ENCODE data around the gene CBX8.

CBX8 gene

DNA sequence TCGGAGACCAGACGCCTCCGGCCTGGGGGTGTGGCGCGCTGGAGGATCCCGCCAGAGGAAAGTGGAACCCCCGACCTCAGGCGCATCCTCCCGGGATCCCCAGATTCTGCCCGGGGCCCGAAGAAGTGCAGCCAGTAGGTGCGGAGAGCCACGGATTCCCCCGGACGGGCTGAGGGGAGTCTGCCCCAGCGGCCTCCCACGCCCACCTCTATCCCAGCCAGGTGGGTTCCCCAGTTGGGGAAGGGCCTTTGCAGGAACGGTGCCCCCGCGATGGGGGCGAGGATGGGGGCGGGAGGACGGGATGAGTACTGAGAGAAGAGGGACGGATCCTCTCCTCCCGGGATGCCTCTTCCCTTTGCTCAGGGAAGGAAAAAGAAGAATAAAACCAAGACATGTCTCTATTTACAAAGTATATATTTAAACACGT, 5.1 kb downstream of the CBX8 start:
- DNase-seq = no peak

DNA sequence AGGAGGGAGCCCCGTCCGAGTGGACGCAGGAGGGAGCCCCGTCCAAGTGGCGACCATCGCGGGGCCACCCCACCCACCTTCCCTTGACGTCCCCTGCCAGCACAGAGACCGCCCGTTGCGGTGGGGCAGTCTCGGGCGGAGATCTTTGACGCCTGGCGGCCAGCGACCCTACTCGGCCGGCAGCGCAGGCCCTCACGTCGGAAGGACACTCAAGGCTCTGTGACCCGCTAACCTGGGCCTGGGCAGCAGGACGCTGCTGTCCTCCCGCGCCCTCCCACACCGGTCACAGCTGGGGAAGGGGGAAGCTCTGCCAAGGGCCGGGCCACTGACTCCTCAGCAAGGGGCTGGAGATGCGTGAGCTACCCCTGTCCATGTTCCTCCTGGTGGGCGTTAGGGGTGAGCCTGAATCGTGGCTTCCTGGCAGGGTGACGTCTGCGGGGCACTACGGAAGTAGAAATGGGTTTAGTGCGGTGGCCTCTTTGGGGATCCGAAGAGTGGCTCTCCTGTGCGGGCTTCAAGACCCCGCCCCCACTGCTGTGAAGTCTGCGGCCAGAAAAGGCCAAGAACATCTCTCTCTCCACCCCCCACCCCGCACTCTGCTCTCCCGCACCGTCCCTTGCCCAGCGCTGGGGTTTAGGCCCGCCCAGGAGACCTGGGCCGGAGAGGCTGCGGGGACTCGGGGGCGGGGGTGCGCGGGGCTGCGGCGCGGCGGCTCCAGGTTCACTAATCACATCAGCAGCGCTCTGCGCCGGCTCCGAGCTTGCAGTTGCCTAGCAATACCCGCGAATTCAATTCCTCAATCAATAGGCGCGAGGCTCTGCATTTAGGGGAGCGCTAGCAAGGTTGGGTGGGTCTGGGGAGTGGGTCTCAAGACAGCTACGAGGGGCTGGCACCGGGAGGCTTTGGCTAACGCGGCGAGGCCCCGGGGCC, 5.8 kb downstream of the CBX8 start:
- no peak for DNase-seq

DNA sequence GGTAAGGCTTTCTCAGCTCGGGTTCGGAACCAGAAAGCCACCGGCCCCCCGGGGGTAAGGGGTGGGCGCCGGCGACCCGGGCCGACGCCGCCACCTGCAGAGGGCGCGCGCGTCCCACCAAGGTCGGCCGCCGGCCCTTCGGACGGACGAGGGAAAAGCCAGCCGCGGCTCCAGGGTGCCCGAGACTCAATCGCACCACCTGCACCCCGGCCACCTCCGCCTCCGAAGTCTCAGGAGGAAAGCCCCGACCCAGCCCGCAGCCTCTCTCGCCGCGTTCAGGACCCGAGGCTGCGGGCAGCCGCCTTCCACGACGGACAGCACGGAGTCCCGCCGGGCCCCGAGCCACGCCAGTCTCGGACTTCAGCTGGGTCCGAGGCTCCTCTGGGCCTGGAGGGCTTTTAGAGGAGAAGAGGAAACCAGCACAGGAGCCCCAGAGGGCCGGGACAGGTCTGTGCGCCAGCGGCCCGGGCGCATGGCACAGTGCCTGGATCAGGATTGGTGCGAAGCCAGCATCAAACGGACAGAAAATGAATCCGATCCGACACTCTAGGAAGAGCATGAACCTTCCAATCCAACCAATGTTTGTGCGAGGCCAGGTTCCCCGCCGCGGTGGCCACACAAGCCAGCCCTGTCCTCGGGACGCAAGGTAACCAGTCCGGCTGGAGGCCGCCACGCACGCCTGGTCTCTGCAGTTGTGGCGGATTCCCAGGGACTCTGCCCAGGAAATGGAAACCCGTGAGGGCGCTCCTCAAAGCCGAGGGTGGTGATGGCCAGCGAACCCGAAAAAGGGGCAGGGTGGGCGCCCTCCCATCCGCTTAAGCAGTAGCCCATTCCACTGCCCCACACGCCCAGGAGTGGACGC, 6.7 kb downstream of the CBX8 start:
- peak; percentile 36 for DNase-seq

DNA sequence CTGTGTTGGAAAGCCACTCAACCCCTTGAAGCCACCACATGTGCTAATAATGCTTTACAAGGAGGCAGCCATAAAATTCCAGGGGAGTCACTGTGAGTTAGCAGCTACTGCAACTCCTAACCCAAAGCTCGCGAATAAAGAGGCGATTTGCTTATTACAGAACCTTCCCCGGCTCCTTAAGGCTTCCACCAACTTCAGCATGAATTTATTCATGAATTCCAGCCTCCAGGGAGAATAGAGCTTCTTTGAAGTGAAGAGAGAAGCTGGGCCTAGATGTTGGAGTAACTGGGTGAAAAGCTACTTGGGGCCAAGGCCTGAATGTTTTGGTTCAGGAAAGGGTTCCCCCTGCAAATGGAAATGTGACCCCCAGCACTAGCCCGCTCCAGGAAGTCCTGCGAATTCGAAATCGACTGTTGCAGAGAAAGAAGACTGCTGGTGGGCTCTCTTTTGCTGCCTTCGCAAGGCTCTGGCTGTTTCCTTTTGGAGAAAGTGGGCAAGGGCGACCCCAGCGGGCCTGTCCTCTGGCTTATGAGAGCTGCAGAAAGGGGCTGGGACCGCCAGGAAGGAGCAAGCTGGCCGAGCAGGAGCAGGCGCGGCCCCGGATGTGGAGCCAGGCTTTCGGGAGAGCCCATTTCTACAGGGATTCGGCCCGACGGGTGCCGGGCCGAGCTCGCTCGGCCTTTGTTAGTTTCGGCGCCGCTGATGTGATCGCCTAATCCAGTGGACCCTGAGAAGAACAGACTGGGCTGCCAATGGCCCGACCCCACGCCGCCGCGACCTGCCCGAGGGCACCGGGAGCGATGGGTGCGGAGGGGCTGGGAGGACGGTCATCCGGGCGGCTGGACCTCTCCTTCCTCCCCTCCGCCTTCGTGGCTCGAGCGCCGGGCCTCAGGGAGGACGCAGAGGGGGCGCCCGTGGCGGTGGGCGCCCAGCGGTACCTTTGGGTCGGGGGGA, 7.6 kb downstream of the CBX8 start:
- DNase-seq = no peak

DNA sequence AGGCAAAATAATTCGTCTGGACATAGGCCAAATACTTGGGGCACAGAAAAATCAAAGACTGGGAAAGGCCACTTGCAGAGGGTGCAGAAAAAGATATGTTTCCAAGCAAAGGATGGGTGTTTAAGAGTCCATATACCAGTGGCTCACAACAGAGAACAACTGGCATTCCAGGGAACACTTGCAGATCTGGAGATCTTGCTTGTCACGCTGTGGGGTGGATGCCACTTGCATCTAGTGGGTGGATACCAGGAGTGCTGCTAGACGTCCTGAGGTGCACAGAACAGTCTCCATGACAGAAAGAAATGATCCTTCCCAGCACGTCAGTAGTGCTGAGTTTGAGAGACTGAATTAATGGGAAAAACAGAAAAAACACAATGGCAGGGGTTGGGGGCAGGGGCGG, 8.4 kb downstream of the CBX8 start:
- DNase-seq = no peak

DNA sequence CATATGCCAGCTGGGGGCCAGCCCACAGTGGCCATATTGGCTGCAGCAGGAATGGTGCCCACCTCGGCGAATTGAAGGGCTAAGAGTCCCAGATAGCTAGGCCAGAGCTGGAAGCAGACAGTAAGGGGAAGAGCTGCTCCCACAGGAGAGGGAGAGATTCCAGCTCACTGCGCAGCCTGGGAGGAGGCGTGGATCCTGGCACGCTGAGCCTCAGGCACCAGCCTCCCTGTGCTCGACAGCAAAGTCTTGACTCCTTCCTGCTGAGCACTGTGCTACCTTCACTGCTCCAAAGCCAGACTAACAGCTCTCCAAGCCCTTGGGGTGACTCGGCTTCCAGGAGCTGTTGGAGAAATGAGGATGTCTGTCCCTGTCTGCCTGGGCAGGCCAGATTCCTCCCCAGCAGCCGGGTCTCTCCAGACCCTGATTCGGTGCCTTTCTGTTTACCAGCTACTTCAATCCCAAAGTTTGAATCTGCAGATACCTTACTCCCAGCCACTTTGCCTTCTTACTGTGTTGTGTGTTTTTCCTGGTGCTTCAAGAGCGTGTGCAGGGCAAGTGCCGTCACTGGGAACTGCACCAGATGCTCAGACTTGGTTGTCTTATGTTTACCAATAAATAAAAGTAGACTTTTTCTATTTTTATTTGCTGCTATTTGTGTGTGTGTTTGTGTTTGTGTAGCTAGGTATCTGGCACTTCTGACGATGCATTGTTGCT, 9.8 kb downstream of the CBX8 start:
- DNase-seq = no peak

DNA sequence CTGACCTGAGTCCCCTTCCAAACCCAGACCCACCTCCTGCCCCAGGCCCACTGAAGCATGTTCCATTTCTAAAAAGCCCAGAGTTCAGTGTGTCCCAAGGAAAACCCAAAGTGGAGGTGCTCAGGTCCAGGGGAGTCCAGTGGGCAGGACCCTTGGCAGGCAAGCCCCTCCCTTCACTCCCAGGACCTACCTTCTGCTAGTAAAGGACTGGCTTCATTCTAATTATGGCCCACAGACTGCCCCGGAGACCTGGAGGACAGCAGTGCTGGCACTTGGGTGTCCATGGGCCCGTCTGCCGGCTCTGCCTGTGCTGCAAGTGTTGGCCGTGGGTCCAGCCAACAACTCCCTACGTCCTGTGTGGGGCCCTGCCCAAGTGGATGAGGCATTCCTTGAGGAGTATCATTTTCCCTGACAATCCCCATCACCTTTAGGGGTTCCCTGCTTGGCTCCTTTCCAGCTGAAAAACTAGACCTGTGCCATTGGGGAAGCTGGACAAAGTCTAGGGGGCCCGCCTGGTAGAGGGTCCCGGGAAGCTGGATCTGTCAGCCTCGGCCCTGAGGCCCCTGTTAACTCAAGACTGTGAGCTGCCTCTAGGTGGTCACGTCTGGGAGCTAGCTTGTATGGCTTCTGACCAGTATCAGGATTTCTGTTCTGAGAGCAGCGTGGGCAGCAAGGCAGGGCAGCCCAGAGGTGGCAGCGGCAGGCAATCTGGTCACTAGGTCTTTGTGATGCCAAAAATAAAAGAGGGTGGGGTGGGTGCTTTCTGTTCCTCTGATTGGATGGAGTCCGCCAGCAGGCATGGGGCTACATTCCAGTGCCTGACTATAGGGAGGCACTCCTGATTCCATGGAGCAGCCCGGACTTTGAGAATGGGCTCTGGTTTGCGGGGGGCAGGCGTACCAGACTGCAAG, 10.7 kb downstream of the CBX8 start:
- DNase-seq = no peak

DNA sequence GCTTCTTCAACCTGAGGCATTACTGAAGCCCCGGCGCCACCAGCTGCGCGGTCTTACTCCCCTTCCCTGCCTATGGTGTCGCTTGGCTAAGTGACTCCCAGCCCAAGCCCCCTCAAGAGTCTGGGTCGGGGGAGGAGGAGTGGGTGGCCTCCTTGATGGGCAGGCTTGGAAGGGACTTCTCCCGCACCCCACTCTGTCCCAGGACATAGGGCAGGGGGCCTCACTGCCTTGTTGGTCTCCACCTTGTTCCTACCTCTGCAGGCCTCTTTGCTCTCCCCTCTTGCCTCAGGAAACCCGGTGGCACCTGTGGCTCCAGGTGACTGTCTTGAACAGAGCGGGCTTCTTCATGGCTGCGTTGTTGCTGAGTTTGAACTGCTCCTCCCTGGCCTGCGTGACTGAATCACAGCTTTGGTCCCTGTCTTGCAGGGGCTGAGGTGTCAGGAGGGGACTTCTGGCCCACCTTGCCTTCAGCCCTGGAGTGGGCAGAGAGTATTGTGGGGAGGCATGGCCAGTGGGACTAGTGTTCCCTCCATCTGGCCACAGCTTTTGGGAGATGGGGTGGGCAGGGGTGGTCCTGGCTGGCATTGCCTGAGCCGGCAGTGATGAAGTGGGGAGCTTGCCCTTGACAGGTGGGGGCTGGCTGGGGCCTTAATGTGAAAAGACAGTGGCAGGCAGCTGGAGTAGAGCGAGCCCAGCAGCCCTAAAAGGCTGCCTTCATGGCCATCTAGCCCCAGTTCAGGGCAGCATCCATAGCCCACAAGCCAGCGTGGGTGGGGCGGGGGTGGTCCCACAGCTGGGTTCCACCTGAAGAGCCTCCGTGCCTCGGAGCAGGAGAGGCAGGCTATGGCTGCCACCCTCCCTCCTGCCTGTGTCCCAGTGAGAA, 11.6 kb downstream of the CBX8 start:
- no peak for DNase-seq

DNA sequence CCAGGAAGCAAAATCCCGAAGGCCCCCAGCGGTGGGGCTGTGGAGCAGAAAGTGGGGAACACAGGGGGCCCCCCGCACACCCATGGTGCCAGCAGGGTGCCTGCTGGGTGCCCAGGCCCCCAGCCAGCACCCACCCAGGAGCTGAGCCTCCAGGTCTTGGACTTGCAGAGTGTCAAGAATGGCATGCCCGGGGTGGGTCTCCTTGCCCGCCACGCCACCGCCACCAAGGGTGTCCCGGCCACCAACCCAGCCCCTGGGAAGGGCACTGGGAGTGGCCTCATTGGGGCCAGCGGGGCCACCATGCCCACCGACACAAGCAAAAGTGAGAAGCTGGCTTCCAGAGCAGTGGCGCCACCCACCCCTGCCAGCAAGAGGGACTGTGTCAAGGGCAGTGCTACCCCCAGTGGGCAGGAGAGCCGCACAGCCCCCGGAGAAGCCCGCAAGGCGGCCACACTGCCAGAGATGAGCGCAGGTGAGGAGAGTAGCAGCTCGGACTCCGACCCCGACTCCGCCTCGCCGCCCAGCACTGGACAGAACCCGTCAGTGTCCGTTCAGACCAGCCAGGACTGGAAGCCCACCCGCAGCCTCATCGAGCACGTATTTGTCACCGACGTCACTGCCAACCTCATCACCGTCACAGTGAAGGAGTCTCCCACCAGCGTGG, 12.4 kb downstream of the CBX8 start:
- DNase-seq = no peak

DNA sequence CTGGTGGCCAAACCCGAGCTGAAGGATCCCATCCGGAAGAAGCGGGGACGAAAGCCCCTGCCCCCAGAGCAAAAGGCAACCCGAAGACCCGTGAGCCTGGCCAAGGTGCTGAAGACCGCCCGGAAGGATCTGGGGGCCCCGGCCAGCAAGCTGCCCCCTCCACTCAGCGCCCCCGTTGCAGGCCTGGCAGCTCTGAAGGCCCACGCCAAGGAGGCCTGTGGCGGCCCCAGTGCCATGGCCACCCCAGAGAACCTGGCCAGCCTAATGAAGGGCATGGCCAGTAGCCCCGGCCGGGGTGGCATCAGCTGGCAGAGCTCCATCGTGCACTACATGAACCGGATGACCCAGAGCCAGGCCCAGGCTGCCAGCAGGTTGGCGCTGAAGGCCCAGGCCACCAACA, 13.0 kb downstream of the CBX8 start:
- no peak for DNase-seq

DNA sequence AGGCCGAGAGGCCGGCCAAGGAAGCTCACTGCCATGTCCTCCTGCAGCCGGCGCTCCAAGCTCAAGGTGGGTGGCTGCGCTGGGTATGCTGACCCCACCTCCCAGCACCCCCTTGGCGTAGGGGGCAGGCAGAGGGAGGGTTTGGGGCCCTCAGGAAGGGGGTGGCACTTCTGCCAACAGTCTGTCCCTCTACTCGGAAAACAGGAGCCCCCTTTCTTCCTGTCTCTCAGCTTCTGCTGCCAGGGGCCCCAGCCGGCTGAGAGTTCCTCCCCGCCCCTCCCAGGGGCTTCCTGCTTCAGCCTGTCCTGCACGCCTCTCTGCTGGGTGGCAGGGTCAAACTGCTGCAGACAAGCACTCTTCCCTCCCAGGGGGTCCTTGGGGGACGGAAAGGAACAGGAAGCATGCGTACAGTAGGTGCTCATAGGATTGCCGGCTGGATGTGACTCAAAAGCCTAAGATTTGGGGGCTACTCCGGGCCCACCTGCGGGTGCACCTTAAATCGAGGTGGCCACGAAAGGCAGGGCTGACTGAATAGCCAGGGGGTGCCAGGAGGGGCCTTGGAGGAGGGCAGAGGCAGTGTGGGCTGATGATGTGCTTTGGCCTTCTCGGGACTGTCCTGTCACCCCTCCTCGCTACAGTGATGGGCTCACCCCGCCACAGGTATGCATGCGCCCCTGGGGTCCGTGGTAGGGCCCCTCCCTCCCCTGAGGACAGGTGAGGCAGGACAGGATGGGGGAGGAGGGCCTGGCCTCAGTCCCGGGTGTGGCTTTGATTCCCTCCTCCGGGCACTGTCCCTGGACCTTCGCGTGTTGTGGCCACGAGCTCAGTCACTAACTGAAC, 14.9 kb downstream of the CBX8 start:
- no peak for DNase-seq

DNA sequence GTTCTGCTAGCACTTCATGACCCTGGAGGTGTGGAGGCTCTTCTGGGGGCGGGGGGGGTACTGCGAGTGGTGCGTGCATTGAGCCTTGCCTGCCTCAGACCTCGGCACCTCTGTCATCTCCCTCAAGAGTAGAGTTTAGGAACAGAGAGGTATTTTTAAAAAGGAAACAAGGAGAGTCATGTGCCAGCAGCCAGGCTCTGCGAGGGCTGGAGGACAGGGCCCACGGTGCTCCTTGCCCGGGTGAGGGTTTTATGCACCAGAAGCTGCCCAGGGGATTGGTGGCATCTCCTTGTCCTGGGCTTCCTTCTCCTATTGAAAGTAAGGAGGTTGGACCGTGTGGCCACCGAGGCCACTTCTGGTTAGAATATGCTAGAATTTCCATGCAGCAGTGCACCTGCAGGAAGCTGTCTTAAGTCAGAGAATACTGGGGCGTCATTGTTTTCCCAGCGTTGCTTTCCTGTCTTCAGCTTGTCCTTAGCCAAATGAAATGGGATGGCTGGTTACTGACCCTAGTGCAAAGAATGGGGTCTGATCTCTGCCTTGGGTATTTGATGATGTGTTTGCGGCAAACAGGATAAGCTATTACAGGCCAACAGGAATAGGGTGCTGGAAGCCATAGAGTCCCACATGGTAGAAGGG, 15.7 kb downstream of the CBX8 start:
- DNase-seq = no peak

DNA sequence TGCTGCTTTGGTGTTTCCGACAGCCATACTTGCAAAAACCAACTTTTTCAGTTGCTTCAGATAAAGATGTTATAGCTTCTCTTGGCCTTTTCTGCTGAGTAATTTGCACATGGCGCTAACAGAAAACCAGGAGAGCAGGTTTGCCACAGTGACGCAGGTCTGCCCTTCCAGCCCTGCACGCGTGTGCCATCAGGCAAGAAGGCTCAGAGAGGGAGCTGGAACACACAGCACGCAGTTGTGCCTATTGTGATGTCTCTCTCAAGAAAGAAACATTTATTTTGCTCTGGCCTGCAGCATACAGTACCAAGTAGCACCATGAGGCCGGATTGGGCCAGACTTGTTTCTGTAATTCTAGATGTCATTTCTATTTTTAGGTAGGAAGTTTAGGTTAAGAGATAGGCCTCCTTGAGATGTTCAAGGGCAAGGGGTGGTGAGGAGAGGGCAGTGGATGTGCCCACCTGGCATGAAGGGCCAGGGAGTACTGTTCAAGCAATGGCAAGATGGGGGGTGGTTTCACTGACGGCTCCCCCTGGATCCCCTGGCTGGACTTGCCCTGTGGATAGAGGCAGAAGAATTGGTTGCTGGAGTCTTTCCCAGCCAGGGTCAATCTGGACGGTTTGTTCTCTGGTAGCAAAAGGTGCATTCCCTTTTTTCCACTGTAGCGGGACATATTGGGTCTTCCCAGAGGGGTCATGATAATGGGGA, 17.1 kb downstream of the CBX8 start:
- DNase-seq = no peak

DNA sequence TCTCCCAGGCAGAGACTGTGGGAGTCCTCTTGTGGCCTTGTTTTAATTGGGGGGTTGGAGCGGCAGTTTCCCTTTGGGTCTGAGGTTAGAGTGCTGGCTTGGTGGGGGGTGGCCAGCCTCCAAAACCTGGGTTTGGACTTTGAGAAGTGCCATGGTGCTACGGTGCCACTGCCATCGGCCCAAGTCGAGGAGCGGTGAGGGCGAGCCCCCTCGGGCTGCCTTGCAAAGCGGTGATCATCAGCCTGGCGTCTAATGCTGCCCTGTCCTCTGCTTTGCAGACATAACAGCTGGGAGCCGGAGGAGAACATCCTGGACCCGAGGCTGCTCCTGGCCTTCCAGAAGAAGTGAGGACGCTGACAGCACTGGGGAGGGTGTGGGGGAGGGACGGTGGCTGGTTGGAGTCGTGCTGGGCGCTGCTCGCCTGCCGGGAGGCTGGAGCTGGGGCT, 17.8 kb downstream of the CBX8 start:
- DNase-seq = no peak

DNA sequence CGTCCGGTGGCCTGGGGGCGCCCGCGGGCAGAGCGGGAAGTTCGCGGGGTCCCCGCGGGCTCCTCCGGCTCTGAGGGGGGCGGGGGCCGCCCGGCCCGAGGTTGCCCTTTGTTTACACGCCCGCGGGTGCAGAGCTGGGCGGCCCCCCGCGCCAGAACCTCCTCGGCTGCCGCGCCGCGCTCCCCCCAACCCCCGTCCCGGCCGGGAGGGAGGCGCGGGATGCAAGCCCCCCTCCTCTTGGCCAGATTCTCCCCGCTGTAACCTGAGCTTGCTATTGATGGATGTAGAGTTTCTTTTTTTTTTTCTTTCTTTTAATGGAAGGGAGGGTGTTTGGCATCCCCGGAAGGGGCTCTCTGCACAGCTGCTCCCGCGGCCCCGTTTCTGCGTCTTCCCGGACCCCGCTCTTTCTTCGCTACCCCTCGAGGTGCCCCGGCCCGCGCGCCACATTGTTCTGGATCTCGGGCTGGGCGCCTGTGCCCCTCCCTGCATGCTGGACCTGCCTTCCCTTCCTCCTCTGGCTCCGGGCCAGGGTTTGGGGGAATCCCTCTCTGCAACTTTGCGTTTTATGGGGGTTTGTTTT, 18.3 kb downstream of the CBX8 start:
- no peak for DNase-seq

DNA sequence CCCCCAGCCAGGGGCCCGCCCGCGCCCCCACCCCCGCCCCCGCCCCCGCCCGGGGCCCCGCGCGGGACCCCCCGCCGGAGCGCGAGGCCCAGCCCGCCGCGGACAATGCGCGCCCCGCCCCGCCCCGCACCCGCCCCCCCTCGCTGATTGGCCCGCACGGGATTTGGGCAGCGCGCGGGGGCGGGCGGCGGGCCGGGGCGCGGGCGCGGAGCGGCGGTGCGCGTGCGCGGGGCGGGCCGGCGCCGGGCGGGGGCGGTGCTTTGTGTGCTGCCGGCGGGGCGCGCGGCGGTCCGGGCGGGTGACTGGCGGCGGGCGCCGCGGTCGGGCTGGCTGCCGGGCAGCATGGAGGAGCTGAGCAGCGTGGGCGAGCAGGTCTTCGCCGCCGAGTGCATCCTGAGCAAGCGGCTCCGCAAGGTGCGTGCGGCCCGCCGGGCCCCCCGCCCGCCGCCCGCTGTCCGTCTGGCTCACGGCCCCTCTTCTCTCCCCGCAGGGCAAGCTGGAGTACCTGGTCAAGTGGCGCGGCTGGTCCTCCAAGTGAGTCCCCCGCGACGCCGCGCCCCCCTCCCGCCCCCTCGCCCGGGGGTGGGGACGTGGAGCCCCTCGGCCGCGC, 18.9 kb downstream of the CBX8 start, which contains the start of gene CBX2:
TSS of gene CBX2 (plus strand) at position 255 of the 610 bp plus-strand sequence. CDS start at position 343, 88 bp downstream.
- peak; percentile 73 for DNase-seq

All from EL (cell line).